Retina (tissue), 1 donor: Measurements from ENCODE around the gene FAM174A.
"Not testable (repeated sequence)": the region's sequence is repeated elsewhere in the genome, so short reads cannot be mapped to it uniquely, and the experiment has no call there.

Source experiments
- DNase-seq: peaks from one replicate; pipeline ENCODE4 v3.0.0-alpha.2; 2016

FAM174A gene

GRCh38 chr5:100576217-100576751 lies 41.1 kb downstream of the FAM174A start:
- DNase-seq = no peak

DNA sequence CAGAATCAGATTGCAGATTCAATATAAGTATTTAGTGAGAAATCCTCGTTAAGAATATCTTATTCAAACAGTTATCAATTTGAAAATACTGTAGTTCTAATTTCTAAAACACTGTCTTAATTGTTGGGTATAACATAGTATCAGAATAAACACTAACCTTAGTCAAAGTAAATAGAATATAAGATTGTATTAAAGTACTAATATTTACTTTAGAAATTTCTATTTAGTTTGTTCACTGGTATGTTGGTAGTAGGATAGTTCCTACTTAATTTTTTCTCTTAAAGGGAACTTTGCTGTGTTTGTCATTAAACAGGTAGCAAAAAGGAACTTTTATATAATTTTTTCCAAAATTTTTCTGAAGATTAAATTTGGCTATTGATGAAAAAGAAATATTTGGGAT lies 42.3 kb downstream of the FAM174A start:
- DNase-seq = no peak

- DNase-seq = no peak
Measured at GRCh38 chr5:100584069-100584468, 48.9 kb downstream of the FAM174A start.

GRCh38 chr5:100584889-100585288 lies 49.7 kb downstream of the FAM174A start:
- DNase-seq = no peak

DNA sequence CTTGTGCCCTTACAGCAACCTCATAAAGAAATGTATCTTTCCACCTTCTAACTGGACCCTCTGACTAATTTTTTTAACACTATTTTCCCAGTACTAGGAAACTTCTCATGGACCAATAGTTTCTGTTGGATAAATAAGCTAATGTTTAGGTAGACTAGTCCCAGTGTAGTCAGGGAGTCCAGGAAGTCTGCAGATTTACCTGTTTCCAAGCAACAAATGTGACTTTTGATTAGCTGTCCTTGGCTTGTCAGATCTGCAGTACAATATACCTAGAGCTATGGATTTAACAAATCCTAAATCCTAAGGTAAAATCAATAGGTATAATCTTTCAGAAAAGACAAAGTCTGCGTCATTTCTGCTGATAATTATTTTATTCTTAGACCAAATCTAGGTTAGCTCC lies 55.7 kb downstream of the FAM174A start:
- no peak for DNase-seq

DNA sequence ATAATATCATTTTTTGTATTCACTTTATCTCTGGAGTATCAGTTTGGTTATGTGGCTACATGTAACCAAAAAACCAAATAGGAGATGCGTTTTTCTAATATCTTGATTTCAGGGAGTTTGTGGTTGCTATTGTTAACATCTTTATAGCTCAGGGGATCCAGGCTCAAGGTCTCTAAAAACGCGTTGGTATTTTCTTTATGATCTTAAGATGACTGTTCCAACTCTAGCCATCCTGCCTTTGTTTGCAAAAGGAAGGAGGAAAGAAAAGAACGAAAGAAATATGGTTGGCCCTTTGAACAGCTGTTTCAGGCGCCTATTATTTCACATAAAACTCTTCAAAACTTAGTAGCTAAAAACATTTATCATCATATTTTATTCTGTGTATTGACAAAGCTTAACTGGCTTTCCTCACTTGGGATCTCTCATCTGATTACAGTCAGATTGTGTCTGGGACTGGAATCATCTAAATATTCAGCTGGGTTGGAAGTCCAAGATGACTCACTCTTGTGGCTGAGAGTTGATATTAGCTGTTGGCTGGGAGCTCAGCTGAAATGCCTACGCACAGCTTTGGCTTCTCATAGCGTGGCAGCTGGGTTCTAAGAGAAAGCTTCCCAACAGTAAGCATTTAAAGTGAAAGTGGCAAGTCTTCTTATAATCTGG lies 60.1 kb downstream of the FAM174A start:
- no peak for DNase-seq

- no peak for DNase-seq
Measured at GRCh38 chr5:100595812-100596173, 60.6 kb downstream of the FAM174A start.

GRCh38 chr5:100598446-100598845 lies 63.3 kb downstream of the FAM174A start:
- DNase-seq = no peak

- DNase-seq = no peak
Measured at GRCh38 chr5:100600298-100600994, 65.3 kb downstream of the FAM174A start.

GRCh38 chr5:100603141-100603540 lies 68.0 kb downstream of the FAM174A start:
- no peak for DNase-seq

- DNase-seq = not testable (repeated sequence)
Measured at GRCh38 chr5:100604021-100604420, 68.8 kb downstream of the FAM174A start.

GRCh38 chr5:100609594-100609993 lies 74.4 kb downstream of the FAM174A start:
- no peak for DNase-seq

GRCh38 chr5:100614308-100614707 lies 79.1 kb downstream of the FAM174A start:
- no peak for DNase-seq

- no peak for DNase-seq
Measured at GRCh38 chr5:100615362-100615761, 80.2 kb downstream of the FAM174A start.

- DNase-seq = no peak
Measured at GRCh38 chr5:100616291-100616690, 81.1 kb downstream of the FAM174A start.

DNA sequence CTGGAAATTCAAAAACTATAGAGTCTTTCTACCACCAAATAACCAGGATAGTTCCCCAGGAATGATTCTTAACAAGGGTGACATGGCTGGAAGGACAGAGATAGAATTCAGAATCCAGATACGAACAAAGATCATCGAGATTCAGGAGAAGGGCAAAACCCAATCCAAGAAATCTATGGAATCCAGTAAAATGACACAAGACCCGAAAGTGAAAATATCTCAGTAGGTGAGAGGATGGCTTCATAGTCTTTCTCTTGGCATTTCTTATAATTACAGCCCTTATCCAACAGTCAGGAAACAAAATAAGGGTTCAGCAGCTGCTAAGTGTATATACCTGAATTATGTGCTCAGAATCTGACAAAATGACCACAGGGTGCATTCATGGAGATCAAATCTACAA lies 81.8 kb downstream of the FAM174A start:
- no peak for DNase-seq

- no peak for DNase-seq
Measured at GRCh38 chr5:100623719-100624118, 88.5 kb downstream of the FAM174A start.

DNA sequence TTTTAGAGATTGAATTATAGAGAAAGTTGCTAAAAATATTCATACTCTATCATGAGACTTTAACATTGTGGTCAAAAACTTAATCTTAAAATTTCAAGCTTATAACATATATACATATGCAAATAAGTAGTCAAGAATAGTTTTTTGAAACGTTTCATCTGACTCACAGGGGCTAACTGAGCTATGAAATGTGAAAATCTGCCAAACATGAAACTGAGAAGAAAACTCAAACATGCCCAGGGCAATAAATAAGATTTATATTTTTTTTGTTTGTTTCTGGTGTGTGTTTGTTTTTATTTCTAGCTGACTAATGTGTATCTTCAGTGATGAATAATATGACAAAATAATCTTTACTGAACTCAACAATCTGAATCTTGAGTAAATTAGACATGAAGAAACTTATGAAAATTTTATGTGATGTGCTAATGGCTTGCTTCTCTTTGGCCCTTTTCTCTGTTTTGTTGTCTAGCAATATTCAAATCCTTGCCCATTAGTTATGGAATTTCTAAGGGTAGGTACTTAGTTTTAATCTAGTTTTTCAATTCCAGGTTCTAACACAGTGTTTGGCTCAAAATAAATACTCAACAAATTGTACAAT lies 99.9 kb downstream of the FAM174A start:
- DNase-seq = no peak
